Transverse colon (tissue), 3 donors: ENCODE data around the gene CDH18.

Experiments
- CTCF ChIP-seq, 5 experiments: fragments of 200-600 bp in 3 of 5; fragments of 450-650 bp in 2 of 5; sonication (generic) in 3 of 5; IDR thresholded peaks; 1 replicate in 2 of 5; 2 replicates in 3 of 5; pipeline ENCODE4 v1.5.1; 2016 to 2017; ENCODE audit warnings: antibody characterized with exemption in 5 of 5, inconsistent platforms in 3 of 5, mild to moderate bottlenecking in 2 of 5, moderate library complexity in 1 of 5
- POLR2A ChIP-seq: fragments of 450-650 bp; IDR thresholded peaks from one replicate; pipeline ENCODE4 v1.6.1; 2016; ENCODE audit warnings: antibody characterized with exemption, mild to moderate bottlenecking, moderate library complexity

- no peak for TF ChIP-seq POLR2A
- TF ChIP-seq CTCF (IDR thresholded peaks at IDR 0.05) = no peak
Measured at GRCh38 chr5:19734776-19735175, 253.2 kb downstream of the CDH18 start.
